Putamen (tissue), 1 donor: Measurements from ENCODE around the gene TSFM.
"Not testable (repeated sequence)": the region's sequence is repeated elsewhere in the genome, so short reads cannot be mapped to it uniquely, and the experiment has no call there.

Experiments used
- DNase-seq: peaks from one replicate; pipeline ENCODE4 v3.0.0-alpha.2; 2016; ENCODE audit warnings: low spot score

The TSFM gene

GRCh38 chr12:57815177-57816000 lies 32.8 kb downstream of the TSFM start:
- DNase-seq, result no peak

- DNase-seq, result no peak
These were observed 33.6 kb downstream of the TSFM start for GRCh38 chr12:57816001-57816854.

- no peak for DNase-seq
These were observed 34.2 kb downstream of the TSFM start for GRCh38 chr12:57816855-57817151.

- no peak for DNase-seq
These were observed 34.8 kb downstream of the TSFM start for GRCh38 chr12:57817261-57817989.

GRCh38 chr12:57817990-57818331 lies 35.4 kb downstream of the TSFM start:
- not testable (repeated sequence) for DNase-seq

GRCh38 chr12:57820119-57820518 lies 37.5 kb downstream of the TSFM start:
- not testable (repeated sequence) for DNase-seq

- DNase-seq, result not testable (repeated sequence)
These were observed 38.4 kb downstream of the TSFM start for GRCh38 chr12:57821015-57821414.

- peak; percentile 68 for DNase-seq
These were observed 39.1 kb downstream of the TSFM start for GRCh38 chr12:57821474-57822214.

- no peak for DNase-seq
These were observed 40.0 kb downstream of the TSFM start for GRCh38 chr12:57822392-57823130.

GRCh38 chr12:57823131-57823907 lies 40.7 kb downstream of the TSFM start:
- DNase-seq, result no peak

- no peak for DNase-seq
These were observed 41.5 kb downstream of the TSFM start for GRCh38 chr12:57823908-57824640.

GRCh38 chr12:57825451-57825850 lies 42.9 kb downstream of the TSFM start:
- no peak for DNase-seq

GRCh38 chr12:57826400-57826799 lies 43.8 kb downstream of the TSFM start:
- DNase-seq, result no peak

- DNase-seq, result no peak
These were observed 44.4 kb downstream of the TSFM start for GRCh38 chr12:57826966-57827365.

GRCh38 chr12:57829025-57829777 lies 46.6 kb downstream of the TSFM start:
- no peak for DNase-seq

- no peak for DNase-seq
These were observed 47.8 kb downstream of the TSFM start for GRCh38 chr12:57830393-57830792.

GRCh38 chr12:57832966-57833365 lies 50.4 kb downstream of the TSFM start:
- DNase-seq, result no peak

GRCh38 chr12:57833672-57834071 lies 51.1 kb downstream of the TSFM start:
- no peak for DNase-seq
